ENCODE results near the gene APPL1.
"Not testable (repeated sequence)": the region's sequence is repeated elsewhere in the genome, so short reads cannot be mapped to it uniquely, and the experiment has no call there.

APPL1 gene

GRCh38 chr3:57268416-57268815 lies 40.9 kb downstream of the APPL1 start:
- DNase-seq, result no peak

GRCh38 chr3:57274845-57275244 lies 47.3 kb downstream of the APPL1 start:
- DNase-seq, result no peak

- no peak for DNase-seq
Observed at GRCh38 chr3:57275393-57275792, 47.9 kb downstream of the APPL1 start.

GRCh38 chr3:57278237-57278636 lies 50.7 kb downstream of the APPL1 start:
- no peak for DNase-seq

- DNase-seq, result no peak
Observed at GRCh38 chr3:57279685-57280084, 52.2 kb downstream of the APPL1 start.

GRCh38 chr3:57281715-57282114 lies 54.2 kb downstream of the APPL1 start:
- DNase-seq, result peak in 1 of 5 donors; percentile 9

- no peak for DNase-seq
Observed at GRCh38 chr3:57283334-57283733, 55.8 kb downstream of the APPL1 start.

- DNase-seq, result no peak
Observed at GRCh38 chr3:57287205-57287604, 59.7 kb downstream of the APPL1 start.

GRCh38 chr3:57288403-57288802 lies 60.9 kb downstream of the APPL1 start:
- DNase-seq, result no peak

- no peak for DNase-seq
Observed at GRCh38 chr3:57292159-57292896, 64.8 kb downstream of the APPL1 start, which contains the start of gene ASB14. Gene ASB14 (minus strand): TSS chr3:57292685. CDS start chr3:57292033, 652 bp downstream.

GRCh38 chr3:57292897-57293526 lies 65.5 kb downstream of the APPL1 start:
- DNase-seq, result no peak

GRCh38 chr3:57298041-57298440 lies 70.5 kb downstream of the APPL1 start:
- DNase-seq, result no peak

- DNase-seq, result not testable (repeated sequence)
Observed at GRCh38 chr3:57303520-57303919, 76.0 kb downstream of the APPL1 start.

- no peak for DNase-seq
Observed at GRCh38 chr3:57309769-57310360, 82.3 kb downstream of the APPL1 start.

- DNase-seq, result no peak
Observed at GRCh38 chr3:57314204-57314603, 86.7 kb downstream of the APPL1 start.

All from T-helper 1 cell (primary cell).